H9 (cell line): Measurements from ENCODE around the gene CCSER2. TPM values are rescaled to one million over a fixed set of nuclear protein-coding genes. Genes with fewer than 3 reads are reported as not detected.

Experiments
- DNase-seq: peaks from one replicate; pipeline ENCODE4 v3.0.0-alpha.2; 2017
- H2AFZ ChIP-seq: one replicate; pipeline ENCODE4 v1.6.1; 2013; ENCODE audit warnings: mild to moderate bottlenecking, low read length, control low read depth, moderate library complexity
- H2AK5ac ChIP-seq: 2 replicates; pipeline ENCODE4 v1.6.1; 2013; ENCODE audit warnings: low read length, control low read depth, mixed read lengths; ENCODE audit not compliant: insufficient read length
- H2BK120ac ChIP-seq: one replicate; pipeline ENCODE4 v1.6.1; 2013; ENCODE audit warnings: low read depth, mild to moderate bottlenecking, low read length, control low read depth, inconsistent platforms; ENCODE audit not compliant: poor library complexity, severe bottlenecking
- H2BK12ac ChIP-seq: 2 replicates; pipeline ENCODE4 v1.6.1; 2013; ENCODE audit warnings: low read length, control low read depth, mixed read lengths, low read depth; ENCODE audit not compliant: insufficient read length
- H2BK15ac ChIP-seq: 2 replicates; pipeline ENCODE4 v1.6.1; 2013; ENCODE audit warnings: low read depth, low read length, control low read depth
- H2BK20ac ChIP-seq: one replicate; pipeline ENCODE4 v1.6.1; 2013; ENCODE audit warnings: low read depth, mild to moderate bottlenecking, low read length, control low read depth, inconsistent platforms; ENCODE audit not compliant: poor library complexity, severe bottlenecking
- H2BK5ac ChIP-seq: 2 replicates; pipeline ENCODE4 v1.6.1; 2013; ENCODE audit warnings: low read length, control low read depth, mixed read lengths; ENCODE audit not compliant: insufficient read length
- H3K14ac ChIP-seq: 2 replicates; pipeline ENCODE4 v1.6.1; 2013; ENCODE audit warnings: low read length, control low read depth; ENCODE audit not compliant: insufficient read depth
- H3K18ac ChIP-seq: 2 replicates; pipeline ENCODE4 v1.6.1; 2013; ENCODE audit warnings: low read depth, mild to moderate bottlenecking, mixed read lengths, low read length, control low read depth; ENCODE audit not compliant: insufficient read length
- H3K23ac ChIP-seq: 2 replicates; pipeline ENCODE4 v1.6.1; 2013; ENCODE audit warnings: low read length, control low read depth, mixed read lengths, low read depth; ENCODE audit not compliant: insufficient read length
- H3K23me2 ChIP-seq: 2 replicates; pipeline ENCODE4 v1.6.1; 2013; ENCODE audit warnings: low read depth, mild to moderate bottlenecking, mixed read lengths, low read length, control low read depth; ENCODE audit not compliant: insufficient read length, poor library complexity, severe bottlenecking
- H3K27ac ChIP-seq: 2 replicates; pipeline ENCODE4 v1.5.1; 2013; ENCODE audit warnings: low read length, control low read depth, mixed read lengths, low read depth; ENCODE audit not compliant: insufficient read length
- H3K27me3 ChIP-seq: 2 replicates; pipeline ENCODE4 v1.6.1; 2013; ENCODE audit warnings: low read length, control low read depth, inconsistent platforms; ENCODE audit not compliant: insufficient read depth
- H3K4ac ChIP-seq: 2 replicates; pipeline ENCODE4 v1.6.1; 2013; ENCODE audit warnings: low read depth, mild to moderate bottlenecking, control low read depth, inconsistent platforms, low read length, moderate library complexity
- H3K4me1 ChIP-seq: 2 replicates; pipeline ENCODE4 v1.6.1; 2013; ENCODE audit warnings: low read length, control low read depth, inconsistent platforms; ENCODE audit not compliant: insufficient read depth
- H3K4me2 ChIP-seq: 2 replicates; pipeline ENCODE4 v1.6.1; 2013; ENCODE audit warnings: low read length, control low read depth, mixed read lengths; ENCODE audit not compliant: insufficient read length, insufficient read depth
- H3K56ac ChIP-seq: 2 replicates; pipeline ENCODE4 v1.6.1; 2013; ENCODE audit warnings: low read depth, mild to moderate bottlenecking, mixed read lengths, low read length, control low read depth; ENCODE audit not compliant: insufficient read length
- H3K79me1 ChIP-seq: 2 replicates; pipeline ENCODE4 v1.6.1; 2013; ENCODE audit warnings: low read depth, mild to moderate bottlenecking, moderate library complexity, low read length, control low read depth, inconsistent platforms; ENCODE audit not compliant: insufficient read depth, poor library complexity, severe bottlenecking
- H3K79me2 ChIP-seq: 2 replicates; pipeline ENCODE4 v1.6.1; 2013; ENCODE audit warnings: low read length, control low read depth, inconsistent platforms; ENCODE audit not compliant: insufficient read depth
- H3K9ac ChIP-seq: 2 replicates; pipeline ENCODE4 v1.6.1; 2013; ENCODE audit warnings: low read length, control low read depth, mixed read lengths; ENCODE audit not compliant: insufficient read length; ENCODE audit errors: extremely low read depth
- H3K9me3 ChIP-seq: one replicate; pipeline ENCODE4 v1.6.1; 2013; ENCODE audit warnings: low read depth, low read length, inconsistent platforms; ENCODE audit not compliant: control insufficient read depth
- H3T11ph ChIP-seq: one replicate; pipeline ENCODE4 v1.6.1; 2013; ENCODE audit warnings: mild to moderate bottlenecking, low read length, control low read depth, inconsistent platforms
- H4K20me1 ChIP-seq: one replicate; pipeline ENCODE4 v1.6.1; 2013; ENCODE audit not compliant: control insufficient read depth, insufficient read length, insufficient read depth
- H4K5ac ChIP-seq: 2 replicates; pipeline ENCODE4 v1.6.1; 2013; ENCODE audit warnings: low read depth, mild to moderate bottlenecking, mixed read lengths, low read length, control low read depth; ENCODE audit not compliant: insufficient read length
- H4K8ac ChIP-seq: replicated peaks from 2 replicates; pipeline ENCODE4 v1.6.1; 2013; ENCODE audit warnings: low read length, control low read depth, mixed read lengths, low read depth; ENCODE audit not compliant: insufficient read length
- H4K91ac ChIP-seq: 2 replicates; pipeline ENCODE4 v1.6.1; 2013; ENCODE audit warnings: low read depth, mild to moderate bottlenecking, moderate library complexity, mixed read lengths, low read length, control low read depth; ENCODE audit not compliant: insufficient read length
- H3K27ac Mint-ChIP-seq, 3 experiments: 2 replicates in 2 of 3; 3 replicates in 1 of 3; pipeline ENCODE4 v1.8.0; 2020 to 2021; ENCODE audit warnings: mixed read lengths in 3 of 3, mild to moderate bottlenecking in 1 of 3, moderate library complexity in 1 of 3
- H3K27me3 Mint-ChIP-seq: 2 replicates; pipeline ENCODE4 v1.8.0; 2021; ENCODE audit warnings: low read depth, mild to moderate bottlenecking, moderate library complexity, mixed read lengths
- H3K36me3 Mint-ChIP-seq, 3 experiments: 2 replicates in 2 of 3; 3 replicates in 1 of 3; pipeline ENCODE4 v1.8.0; 2020 to 2021; ENCODE audit warnings: low read depth in 3 of 3, mixed read lengths in 3 of 3; ENCODE audit not compliant: insufficient read depth in 1 of 3
- H3K4me1 Mint-ChIP-seq, 2 experiments: 2 replicates each; pipeline ENCODE4 v1.8.0; 2020; ENCODE audit warnings: mixed read lengths in 2 of 2
- H3K4me3 Mint-ChIP-seq, 2 experiments: 2 replicates in 1 of 2; 3 replicates in 1 of 2; pipeline ENCODE4 v1.8.0; 2020 to 2021; ENCODE audit warnings: mild to moderate bottlenecking in 2 of 2, mixed read lengths in 2 of 2, moderate library complexity in 1 of 2
- H3K9me3 Mint-ChIP-seq, 2 experiments: 2 replicates in 1 of 2; 3 replicates in 1 of 2; pipeline ENCODE4 v1.8.0; 2020; ENCODE audit warnings: mild to moderate bottlenecking in 2 of 2, mixed read lengths in 2 of 2, moderate library complexity in 1 of 2
- CTCF ChIP-seq: fragments of 200-600 bp; sonication (generic); conservative IDR thresholded peaks from 3 replicates; pipeline ENCODE4 v1.8.0; 2021; ENCODE audit warnings: antibody characterized with exemption, mild to moderate bottlenecking
- WGBS: extraction: QIAGEN DNeasy Blood & Tissue Kit; methylation state at CpG from one replicate; pipeline ENCODE4 v1.1.7; 2013; ENCODE audit warnings: missing lambda C conversion rate, low lambda C conversion rate, mixed read lengths; ENCODE audit not compliant: insufficient read length; ENCODE audit errors: extremely low coverage; 5-methylcytosine and 5-hydroxymethylcytosine counted together
- total RNA-seq: library from RNA; stranded (reverse); gene quantifications from 2 replicates; pipeline ENCODE4 v1.2.1, GENCODE V29; 2021

The CCSER2 gene
- total RNA-seq, 1 experiment from 2014 or later: 22.2 TPM

GRCh38 chr10:84298057-84298456 is 30.3 kb upstream of the CCSER2 start:
- Histone ChIP-seq H3K4me2 (no peak overlapping the region), H2BK5ac (no peak overlapping the region), H3K79me1 (no peaks in the 10 kb centered on the region), H3K23ac (no peak overlapping the region), H2AK5ac (no peak overlapping the region), H2AFZ (no peak overlapping the region), H3K27me3 (no peaks in the 10 kb centered on the region), H2BK12ac (no peak overlapping the region), H3T11ph (no peak overlapping the region), H3K14ac (no peak overlapping the region), H3K79me2 (no peaks in the 10 kb centered on the region), H2BK20ac (no peak overlapping the region), H4K20me1 (no peaks in the 10 kb centered on the region), H3K4me1 (peaks cover 14% of the 10 kb centered on the region), H4K91ac (no peak overlapping the region), H2BK15ac (no peak overlapping the region), H4K5ac (no peak overlapping the region), H3K23me2 (no peaks in the 10 kb centered on the region), H3K27ac (no peak overlapping the region), H4K8ac (no peak overlapping the region), H3K9me3 (no peaks in the 10 kb centered on the region), H3K9ac (no peak overlapping the region), H2BK120ac (no peak overlapping the region), H3K4ac (no peak overlapping the region), H3K18ac (no peak overlapping the region), H3K56ac (no peak overlapping the region)
- Mint-ChIP-seq H3K4me3 (no peak overlapping the region), H3K4me1 (peaks cover 19 to 22% of the 10 kb centered on the region in 2 experiments), H3K36me3 (no peaks in the 10 kb centered on the region), H3K27ac (no peak overlapping the region), H3K27me3 (no peaks in the 10 kb centered on the region), H3K9me3 (no peaks in the 10 kb centered on the region)
- no CpG with 5 or more reads among the region's 3 CpGs for WGBS
- no peak for TF ChIP-seq CTCF
- DNase-seq: no peak
